GM12878 (cell line): ENCODE measurements around the gene IFRD2. TPM values are rescaled to one million over a fixed set of nuclear protein-coding genes. Genes with fewer than 3 reads are reported as not detected.

Experiments
- ATAC-seq: fragments of 200-7000 bp; cut with Tn5 transposase; 3 replicates; pipeline ENCODE4 v1.9.1; 2020; ENCODE audit warnings: mild to moderate bottlenecking, moderate library complexity
- BruUV-seq: library from RNA; stranded (reverse); fragments of 400-500 nt; replicated peaks from 2 replicates; lab custom pipeline; 2021; lab: Mats Ljungman, UMichigan
- CTCF ChIA-PET: fragments of 300-600 bp; sonication (Branson Sonifier 250); formaldehyde crosslinking; extraction: SDS; loops from one replicate; lab custom pipeline; 2021; ENCODE audit warnings: inconsistent platforms; lab: Yijun Ruan, JAX
- POLR2A ChIA-PET: fragments of 350-600 bp; formaldehyde crosslinking; extraction: SDS; loops from one replicate; lab custom pipeline; 2021; ENCODE audit warnings: inconsistent platforms; lab: Charles Lee
- RAD21 ChIA-PET: fragments of 300-600 bp; sonication (Branson Sonifier 250); formaldehyde crosslinking; loops from one replicate; lab custom pipeline; 2023; ENCODE audit warnings: antibody characterized with exemption; ENCODE audit not compliant: unreplicated experiment; lab: Charles Lee
- SMC1A ChIA-PET: fragments of 300-600 bp; sonication (Branson Sonifier 250); formaldehyde crosslinking; loops from one replicate; lab custom pipeline; 2023; ENCODE audit not compliant: unreplicated experiment, uncharacterized antibody; lab: Charles Lee
- DNase-seq: peaks from one replicate; pipeline ENCODE4 v3.0.0-alpha.2; 2011; ENCODE audit warnings: low read depth, low spot score
- FAIRE-seq: peaks from 3 replicates; lab custom pipeline; 2011; peaks lifted over from hg19 to GRCh38; lab: Jason Lieb, UNC
- H2AFZ ChIP-seq: 2 replicates; pipeline ENCODE4 v1.6.0; 2011; ENCODE audit warnings: low read depth, low read length, control low read depth; ENCODE audit not compliant: control insufficient read depth
- H3K27ac ChIP-seq: 2 replicates; pipeline ENCODE4 v1.5.1; 2011; ENCODE audit warnings: control low read depth; ENCODE audit not compliant: control insufficient read depth, insufficient read depth
- H3K27me3 ChIP-seq, 2 experiments: replicated peaks in 1 of 2; 2 replicates each; pipeline versions ENCODE4 v1.6.0 to v1.6.1; 2011; ENCODE audit warnings: low read length in 1 of 2; ENCODE audit not compliant: control insufficient read depth in 2 of 2, insufficient read depth in 2 of 2
- H3K36me3 ChIP-seq, 2 experiments: 2 replicates each; pipeline ENCODE4 v1.5.1; 2011; ENCODE audit warnings: low read length in 1 of 2; ENCODE audit not compliant: control insufficient read depth in 2 of 2, insufficient read depth in 2 of 2
- H3K4me1 ChIP-seq: 2 replicates; pipeline ENCODE4 v1.6.1; 2011; ENCODE audit warnings: mild to moderate bottlenecking, low read length, moderate library complexity, mixed read lengths; ENCODE audit not compliant: control insufficient read depth, insufficient read depth
- H3K4me2 ChIP-seq: 2 replicates; pipeline ENCODE4 v1.6.0; 2011; ENCODE audit warnings: control low read depth; ENCODE audit not compliant: control insufficient read depth, insufficient read depth
- H3K4me3 ChIP-seq: fragments of 200-600 bp; sonication (generic); 2 replicates; pipeline ENCODE4 v1.5.1; 2016
- H3K79me2 ChIP-seq: 2 replicates; pipeline ENCODE4 v1.6.0; 2011; ENCODE audit warnings: low read length; ENCODE audit not compliant: control insufficient read depth, insufficient read depth
- H3K9ac ChIP-seq: 2 replicates; pipeline ENCODE4 v1.8.0; 2011; ENCODE audit warnings: low read length, control low read depth, mixed read lengths; ENCODE audit not compliant: control insufficient read depth, insufficient read depth
- H3K9me3 ChIP-seq: replicated peaks from 3 replicates; pipeline ENCODE4 v1.5.1; 2011; ENCODE audit warnings: mild to moderate bottlenecking, low read length; ENCODE audit not compliant: control insufficient read depth, insufficient read depth
- H4K20me1 ChIP-seq: 2 replicates; pipeline ENCODE4 v1.6.0; 2011; ENCODE audit not compliant: control insufficient read depth, insufficient read depth
- CBX3 ChIP-seq: fragments of 200-600 bp; sonication (generic); IDR thresholded peaks from 2 replicates; pipeline ENCODE4 v1.6.1; 2016; ENCODE audit warnings: low read depth, borderline replicate concordance
- CHD2 ChIP-seq: IDR thresholded peaks from 2 replicates; pipeline ENCODE4 v1.6.1; 2011; ENCODE audit warnings: low read depth, low read length, improper control_type of control experiment, borderline replicate concordance
- CREB1 ChIP-seq: IDR thresholded peaks from 2 replicates; pipeline ENCODE4 v1.6.1; 2012; ENCODE audit warnings: low read depth, mild to moderate bottlenecking, inconsistent platforms
- EZH2 ChIP-seq: IDR thresholded peaks from 2 replicates; pipeline ENCODE4 v1.6.1; 2012; ENCODE audit warnings: low read depth, mild to moderate bottlenecking, control low read depth, inconsistent platforms, low read length, borderline replicate concordance; ENCODE audit not compliant: control insufficient read depth
- HDGF ChIP-seq: fragments of 450-650 bp; IDR thresholded peaks from 2 replicates; pipeline ENCODE4 v1.6.1; 2016; ENCODE audit warnings: antibody characterized with exemption
- RFX5 ChIP-seq: IDR thresholded peaks from 2 replicates; pipeline ENCODE4 v1.6.1; 2011; ENCODE audit warnings: low read depth, low read length, improper control_type of control experiment
- WGBS: methylation state at CpG from one replicate; pipeline ENCODE4 v1.1.6; 2016; ENCODE audit warnings: low lambda C conversion rate; ENCODE audit not compliant: insufficient replicate concordance, insufficient coverage; ENCODE audit errors: missing lambda C conversion rate; 5-methylcytosine and 5-hydroxymethylcytosine counted together
- in situ Hi-C: fragments of 300-500 bp; cut with MboI; formaldehyde crosslinking; loops from 9 replicates; pipeline ENCODE4 v1.14.3; 2018; ENCODE audit warnings: mixed read lengths
- intact Hi-C: fragments of 100-400 bp; cut with micrococcal nuclease; formaldehyde crosslinking; loops from one replicate; pipeline ENCODE4 v1.14.2; 2022; ENCODE audit not compliant: unreplicated experiment
- polyA plus RNA-seq, 11 experiments: library from polyadenylated mRNA; depleted of rRNA in 4 of 11; unstranded in 6 of 11; stranded (reverse) in 5 of 11; fragments of >200 nt; fragmentation: Nextera tagmentation in 4 of 11; fragmentation: Illumina TruSeq in 1 of 11; extraction: Ambion mirVana in 4 of 11; extraction: Trizol in 1 of 11; gene quantifications; 1 replicate in 1 of 11; 2 replicates in 10 of 11; pipeline versions ENCODE4 v1.2.1 to v1.2.3, GENCODE V29; 2011 to 2016; ENCODE audit warnings: inconsistent platforms in 2 of 11, missing spikeins in 2 of 11, low read depth in 1 of 11
- total RNA-seq, 4 experiments: library from RNA; depleted of rRNA in 3 of 4; stranded (reverse); fragments of >200 nt in 3 of 4; fragmentation: Illumina TruSeq in 1 of 4; extraction: Trizol in 1 of 4; gene quantifications; 2 replicates each; pipeline versions ENCODE4 v1.2.1 to v1.2.3, GENCODE V29; 2013 to 2021
- TF ChIP-seq, protein P1 (sequence below): fragments of 450-650 bp; IDR thresholded peaks from 2 replicates; pipeline ENCODE4 v1.6.1; 2014; ENCODE audit warnings: mild to moderate bottlenecking
- TF ChIP-seq, protein P2 (sequence below): fragments of 450-650 bp; IDR thresholded peaks from 2 replicates; pipeline ENCODE4 v1.6.1; 2017; ENCODE audit warnings: antibody characterized with exemption, mild to moderate bottlenecking, moderate library complexity
- TF ChIP-seq, protein P3 (sequence below): fragments of 450-650 bp; conservative IDR thresholded peaks from 2 replicates; pipeline ENCODE4 v1.6.1; 2017; ENCODE audit warnings: mild to moderate bottlenecking, moderate library complexity
- TF ChIP-seq, protein P4 (sequence below): fragments of 450-650 bp; IDR thresholded peaks from 2 replicates; pipeline ENCODE4 v1.6.1; 2018; ENCODE audit warnings: borderline replicate concordance, mild to moderate bottlenecking; ENCODE audit not compliant: partially characterized antibody

IFRD2 gene
- total and polyA plus RNA-seq, 10 of the 15 experiments (the other 5 are each of a cell fraction or from before 2014, with no cell fraction given) = 19.1 to 153 (median 80.3) TPM

DNA sequence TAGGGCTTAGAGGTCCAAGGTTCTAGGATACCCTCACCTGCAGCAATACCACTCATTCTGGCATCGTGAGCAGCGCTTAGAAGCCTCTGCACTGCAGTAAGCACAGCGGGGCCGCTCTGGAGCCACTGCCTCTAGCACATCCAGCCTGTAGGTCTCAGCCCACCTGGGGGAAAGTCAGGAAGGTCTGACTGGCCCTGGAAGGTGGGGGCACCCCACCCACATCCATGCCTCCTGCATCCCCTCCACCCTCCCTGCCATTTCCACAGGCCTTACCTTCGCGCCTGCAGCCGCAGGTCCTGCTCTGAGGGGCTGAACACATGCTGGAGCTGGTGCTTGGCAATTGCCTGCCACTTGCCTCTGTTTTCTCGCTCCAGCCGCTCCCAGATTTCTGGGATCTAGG lies 49.3 kb upstream of the IFRD2 start (continued):
- TF ChIP-seq, protein P1, sequence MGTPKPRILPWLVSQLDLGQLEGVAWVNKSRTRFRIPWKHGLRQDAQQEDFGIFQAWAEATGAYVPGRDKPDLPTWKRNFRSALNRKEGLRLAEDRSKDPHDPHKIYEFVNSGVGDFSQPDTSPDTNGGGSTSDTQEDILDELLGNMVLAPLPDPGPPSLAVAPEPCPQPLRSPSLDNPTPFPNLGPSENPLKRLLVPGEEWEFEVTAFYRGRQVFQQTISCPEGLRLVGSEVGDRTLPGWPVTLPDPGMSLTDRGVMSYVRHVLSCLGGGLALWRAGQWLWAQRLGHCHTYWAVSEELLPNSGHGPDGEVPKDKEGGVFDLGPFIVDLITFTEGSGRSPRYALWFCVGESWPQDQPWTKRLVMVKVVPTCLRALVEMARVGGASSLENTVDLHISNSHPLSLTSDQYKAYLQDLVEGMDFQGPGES = no peak
- TF ChIP-seq RFX5 (no peak), CBX3 (no peak)

DNA sequence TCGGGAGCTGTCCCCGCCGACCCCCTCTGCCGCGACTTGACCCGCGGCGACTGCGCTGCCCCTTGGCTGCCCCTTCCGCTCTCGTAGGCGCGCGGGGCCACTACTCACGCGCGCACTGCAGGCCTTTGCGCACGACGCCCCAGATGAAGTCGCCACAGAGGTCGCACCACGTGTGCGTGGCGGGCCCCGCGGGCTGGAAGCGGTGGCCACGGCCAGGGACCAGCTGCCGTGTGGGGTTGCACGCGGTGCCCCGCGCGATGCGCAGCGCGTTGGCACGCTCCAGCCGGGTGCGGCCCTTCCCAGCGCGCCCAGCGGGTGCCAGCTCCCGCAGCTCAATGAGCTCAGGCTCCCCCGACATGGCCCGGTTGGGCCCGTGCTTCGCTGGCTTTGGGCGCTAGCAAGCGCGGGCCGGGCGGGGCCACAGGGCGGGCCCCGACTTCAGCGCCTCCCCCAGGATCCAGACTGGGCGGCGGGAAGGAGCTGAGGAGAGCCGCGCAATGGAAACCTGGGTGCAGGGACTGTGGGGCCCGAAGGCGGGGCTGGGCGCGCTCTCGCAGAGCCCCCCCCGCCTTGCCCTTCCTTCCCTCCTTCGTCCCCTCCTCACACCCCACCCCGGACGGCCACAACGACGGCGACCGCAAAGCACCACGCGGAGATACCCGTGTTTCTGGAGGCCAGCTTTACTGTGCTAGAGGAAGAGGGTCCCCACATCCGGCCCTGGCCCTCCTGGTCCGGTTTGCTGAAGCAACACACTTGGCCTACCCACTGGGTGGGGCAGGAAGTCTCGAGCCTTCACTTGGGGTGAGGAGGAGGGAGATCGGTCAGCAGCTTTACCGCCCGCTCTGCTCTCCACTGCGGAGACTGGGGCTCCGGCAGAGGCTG lies 48.5 kb upstream of the IFRD2 start, which contains the start of gene RASSF1:
Gene RASSF1, minus strand, starts transcription at position 389 of the 882 bp plus-strand sequence. Its CDS starts 31 bp downstream, at position 358.
- ATAC-seq (peak; percentile 35), DNase-seq (no peak), FAIRE-seq (peak; percentile 47)
- H3K9me3 ChIP-seq = no peaks in the 10 kb centered on the region
- no peaks in the 10 kb centered on the region for H4K20me1 ChIP-seq
- peak within 1 kb of the TSS; percentile 75 for H3K4me2 ChIP-seq
- peak within 1 kb of the TSS; percentile 96 for H3K4me3 ChIP-seq
- in situ Hi-C loops = no loop called here
- peaks cover 48% of the 10 kb centered on the region for H3K79me2 ChIP-seq
- ChIA-PET CTCF (interaction anchor here (6.4 to 10.5 kb wide), 2 partner anchors 8 to 18 kb away, joined by 59 to 72 read pairs; partner anchors contain the start of genes CYB561D2, HYAL2 and NPRL2), SMC1A (interaction anchor here (1.1 kb wide), 1 partner anchor 11 kb away, joined by 3 read pairs; no protein-coding TSS in a partner anchor), POLR2A (interaction anchor here (0.6 to 7.0 kb wide), 8 partner anchors 9 to 1861 kb away, joined by 3 to 84 read pairs (median 4); partner anchors contain the start of genes CYB561D2, HYAL2, HYAL3 and NAA80), RAD21 (interaction anchor here (0.7 to 1.3 kb wide), 2 partner anchors 10 to 12 kb away, joined by 3 read pairs; partner anchors contain the start of gene NPRL2)
- peak within 1 kb of the TSS; percentile 57 for H2AFZ ChIP-seq
- H3K27me3 ChIP-seq = no peaks in the 10 kb centered on the region
- H3K27ac ChIP-seq = peak within 1 kb of the TSS; percentile 92
- no TSS peak for BruUV-seq
- 8% methylated on average over 66 of the region's 85 CpGs for WGBS
- H3K36me3 ChIP-seq = no peaks in the 10 kb centered on the region
- intact Hi-C loops = no loop called here
- peaks cover 3% of the 10 kb centered on the region; the same call in 1 of the 2 replicates for H3K4me1 ChIP-seq
- H3K9ac ChIP-seq = peak within 1 kb of the TSS; percentile 86
- 0 out of 2 replicates have a peak, but pooled peaks have one; percentile 51 for TF ChIP-seq HDGF
- no peak for TF ChIP-seq CHD2
- TF ChIP-seq, protein P2, sequence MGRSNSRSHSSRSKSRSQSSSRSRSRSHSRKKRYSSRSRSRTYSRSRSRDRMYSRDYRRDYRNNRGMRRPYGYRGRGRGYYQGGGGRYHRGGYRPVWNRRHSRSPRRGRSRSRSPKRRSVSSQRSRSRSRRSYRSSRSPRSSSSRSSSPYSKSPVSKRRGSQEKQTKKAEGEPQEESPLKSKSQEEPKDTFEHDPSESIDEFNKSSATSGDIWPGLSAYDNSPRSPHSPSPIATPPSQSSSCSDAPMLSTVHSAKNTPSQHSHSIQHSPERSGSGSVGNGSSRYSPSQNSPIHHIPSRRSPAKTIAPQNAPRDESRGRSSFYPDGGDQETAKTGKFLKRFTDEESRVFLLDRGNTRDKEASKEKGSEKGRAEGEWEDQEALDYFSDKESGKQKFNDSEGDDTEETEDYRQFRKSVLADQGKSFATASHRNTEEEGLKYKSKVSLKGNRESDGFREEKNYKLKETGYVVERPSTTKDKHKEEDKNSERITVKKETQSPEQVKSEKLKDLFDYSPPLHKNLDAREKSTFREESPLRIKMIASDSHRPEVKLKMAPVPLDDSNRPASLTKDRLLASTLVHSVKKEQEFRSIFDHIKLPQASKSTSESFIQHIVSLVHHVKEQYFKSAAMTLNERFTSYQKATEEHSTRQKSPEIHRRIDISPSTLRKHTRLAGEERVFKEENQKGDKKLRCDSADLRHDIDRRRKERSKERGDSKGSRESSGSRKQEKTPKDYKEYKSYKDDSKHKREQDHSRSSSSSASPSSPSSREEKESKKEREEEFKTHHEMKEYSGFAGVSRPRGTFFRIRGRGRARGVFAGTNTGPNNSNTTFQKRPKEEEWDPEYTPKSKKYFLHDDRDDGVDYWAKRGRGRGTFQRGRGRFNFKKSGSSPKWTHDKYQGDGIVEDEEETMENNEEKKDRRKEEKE = no peak
- TF ChIP-seq, protein P3, sequence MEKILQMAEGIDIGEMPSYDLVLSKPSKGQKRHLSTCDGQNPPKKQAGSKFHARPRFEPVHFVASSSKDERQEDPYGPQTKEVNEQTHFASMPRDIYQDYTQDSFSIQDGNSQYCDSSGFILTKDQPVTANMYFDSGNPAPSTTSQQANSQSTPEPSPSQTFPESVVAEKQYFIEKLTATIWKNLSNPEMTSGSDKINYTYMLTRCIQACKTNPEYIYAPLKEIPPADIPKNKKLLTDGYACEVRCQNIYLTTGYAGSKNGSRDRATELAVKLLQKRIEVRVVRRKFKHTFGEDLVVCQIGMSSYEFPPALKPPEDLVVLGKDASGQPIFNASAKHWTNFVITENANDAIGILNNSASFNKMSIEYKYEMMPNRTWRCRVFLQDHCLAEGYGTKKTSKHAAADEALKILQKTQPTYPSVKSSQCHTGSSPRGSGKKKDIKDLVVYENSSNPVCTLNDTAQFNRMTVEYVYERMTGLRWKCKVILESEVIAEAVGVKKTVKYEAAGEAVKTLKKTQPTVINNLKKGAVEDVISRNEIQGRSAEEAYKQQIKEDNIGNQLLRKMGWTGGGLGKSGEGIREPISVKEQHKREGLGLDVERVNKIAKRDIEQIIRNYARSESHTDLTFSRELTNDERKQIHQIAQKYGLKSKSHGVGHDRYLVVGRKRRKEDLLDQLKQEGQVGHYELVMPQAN = peak; percentile 70; the same call in 1 of the 2 replicates
- no peak for TF ChIP-seq CREB1
- TF ChIP-seq EZH2 = no peak
- TF ChIP-seq, protein P4, sequence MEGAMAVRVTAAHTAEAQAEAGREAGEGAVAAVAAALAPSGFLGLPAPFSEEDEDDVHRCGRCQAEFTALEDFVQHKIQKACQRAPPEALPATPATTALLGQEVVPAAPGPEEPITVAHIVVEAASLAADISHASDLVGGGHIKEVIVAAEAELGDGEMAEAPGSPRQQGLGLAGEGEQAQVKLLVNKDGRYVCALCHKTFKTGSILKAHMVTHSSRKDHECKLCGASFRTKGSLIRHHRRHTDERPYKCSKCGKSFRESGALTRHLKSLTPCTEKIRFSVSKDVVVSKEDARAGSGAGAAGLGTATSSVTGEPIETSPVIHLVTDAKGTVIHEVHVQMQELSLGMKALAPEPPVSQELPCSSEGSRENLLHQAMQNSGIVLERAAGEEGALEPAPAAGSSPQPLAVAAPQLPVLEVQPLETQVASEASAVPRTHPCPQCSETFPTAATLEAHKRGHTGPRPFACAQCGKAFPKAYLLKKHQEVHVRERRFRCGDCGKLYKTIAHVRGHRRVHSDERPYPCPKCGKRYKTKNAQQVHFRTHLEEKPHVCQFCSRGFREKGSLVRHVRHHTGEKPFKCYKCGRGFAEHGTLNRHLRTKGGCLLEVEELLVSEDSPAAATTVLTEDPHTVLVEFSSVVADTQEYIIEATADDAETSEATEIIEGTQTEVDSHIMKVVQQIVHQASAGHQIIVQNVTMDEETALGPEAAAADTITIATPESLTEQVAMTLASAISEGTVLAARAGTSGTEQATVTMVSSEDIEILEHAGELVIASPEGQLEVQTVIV = no peak
